H9 (cell line): ENCODE results near the gene ST7L. TPM values are rescaled to one million over a fixed set of nuclear protein-coding genes. Genes with fewer than 3 reads are reported as not detected.

ENCODE experiments used
- DNase-seq: peaks from one replicate; pipeline ENCODE4 v3.0.0-alpha.2; 2017
- H2AFZ ChIP-seq: one replicate; pipeline ENCODE4 v1.6.1; 2013; ENCODE audit warnings: mild to moderate bottlenecking, low read length, control low read depth, moderate library complexity
- H2AK5ac ChIP-seq: 2 replicates; pipeline ENCODE4 v1.6.1; 2013; ENCODE audit warnings: low read length, control low read depth, mixed read lengths; ENCODE audit not compliant: insufficient read length
- H2BK120ac ChIP-seq: one replicate; pipeline ENCODE4 v1.6.1; 2013; ENCODE audit warnings: low read depth, mild to moderate bottlenecking, low read length, control low read depth, inconsistent platforms; ENCODE audit not compliant: poor library complexity, severe bottlenecking
- H2BK12ac ChIP-seq: 2 replicates; pipeline ENCODE4 v1.6.1; 2013; ENCODE audit warnings: low read length, control low read depth, mixed read lengths, low read depth; ENCODE audit not compliant: insufficient read length
- H2BK15ac ChIP-seq: 2 replicates; pipeline ENCODE4 v1.6.1; 2013; ENCODE audit warnings: low read depth, low read length, control low read depth
- H2BK20ac ChIP-seq: one replicate; pipeline ENCODE4 v1.6.1; 2013; ENCODE audit warnings: low read depth, mild to moderate bottlenecking, low read length, control low read depth, inconsistent platforms; ENCODE audit not compliant: poor library complexity, severe bottlenecking
- H2BK5ac ChIP-seq: 2 replicates; pipeline ENCODE4 v1.6.1; 2013; ENCODE audit warnings: low read length, control low read depth, mixed read lengths; ENCODE audit not compliant: insufficient read length
- H3K14ac ChIP-seq: 2 replicates; pipeline ENCODE4 v1.6.1; 2013; ENCODE audit warnings: low read length, control low read depth; ENCODE audit not compliant: insufficient read depth
- H3K18ac ChIP-seq: 2 replicates; pipeline ENCODE4 v1.6.1; 2013; ENCODE audit warnings: low read depth, mild to moderate bottlenecking, mixed read lengths, low read length, control low read depth; ENCODE audit not compliant: insufficient read length
- H3K23ac ChIP-seq: 2 replicates; pipeline ENCODE4 v1.6.1; 2013; ENCODE audit warnings: low read length, control low read depth, mixed read lengths, low read depth; ENCODE audit not compliant: insufficient read length
- H3K23me2 ChIP-seq: 2 replicates; pipeline ENCODE4 v1.6.1; 2013; ENCODE audit warnings: low read depth, mild to moderate bottlenecking, mixed read lengths, low read length, control low read depth; ENCODE audit not compliant: insufficient read length, poor library complexity, severe bottlenecking
- H3K27ac ChIP-seq: 2 replicates; pipeline ENCODE4 v1.5.1; 2013; ENCODE audit warnings: low read length, control low read depth, mixed read lengths, low read depth; ENCODE audit not compliant: insufficient read length
- H3K27me3 ChIP-seq: 2 replicates; pipeline ENCODE4 v1.6.1; 2013; ENCODE audit warnings: low read length, control low read depth, inconsistent platforms; ENCODE audit not compliant: insufficient read depth
- H3K4ac ChIP-seq: 2 replicates; pipeline ENCODE4 v1.6.1; 2013; ENCODE audit warnings: low read depth, mild to moderate bottlenecking, control low read depth, inconsistent platforms, low read length, moderate library complexity
- H3K4me1 ChIP-seq: 2 replicates; pipeline ENCODE4 v1.6.1; 2013; ENCODE audit warnings: low read length, control low read depth, inconsistent platforms; ENCODE audit not compliant: insufficient read depth
- H3K4me2 ChIP-seq: 2 replicates; pipeline ENCODE4 v1.6.1; 2013; ENCODE audit warnings: low read length, control low read depth, mixed read lengths; ENCODE audit not compliant: insufficient read length, insufficient read depth
- H3K56ac ChIP-seq: 2 replicates; pipeline ENCODE4 v1.6.1; 2013; ENCODE audit warnings: low read depth, mild to moderate bottlenecking, mixed read lengths, low read length, control low read depth; ENCODE audit not compliant: insufficient read length
- H3K79me1 ChIP-seq: 2 replicates; pipeline ENCODE4 v1.6.1; 2013; ENCODE audit warnings: low read depth, mild to moderate bottlenecking, moderate library complexity, low read length, control low read depth, inconsistent platforms; ENCODE audit not compliant: insufficient read depth, poor library complexity, severe bottlenecking
- H3K79me2 ChIP-seq: 2 replicates; pipeline ENCODE4 v1.6.1; 2013; ENCODE audit warnings: low read length, control low read depth, inconsistent platforms; ENCODE audit not compliant: insufficient read depth
- H3K9ac ChIP-seq: 2 replicates; pipeline ENCODE4 v1.6.1; 2013; ENCODE audit warnings: low read length, control low read depth, mixed read lengths; ENCODE audit not compliant: insufficient read length; ENCODE audit errors: extremely low read depth
- H3K9me3 ChIP-seq: one replicate; pipeline ENCODE4 v1.6.1; 2013; ENCODE audit warnings: low read depth, low read length, inconsistent platforms; ENCODE audit not compliant: control insufficient read depth
- H3T11ph ChIP-seq: one replicate; pipeline ENCODE4 v1.6.1; 2013; ENCODE audit warnings: mild to moderate bottlenecking, low read length, control low read depth, inconsistent platforms
- H4K20me1 ChIP-seq: one replicate; pipeline ENCODE4 v1.6.1; 2013; ENCODE audit not compliant: control insufficient read depth, insufficient read length, insufficient read depth
- H4K5ac ChIP-seq: 2 replicates; pipeline ENCODE4 v1.6.1; 2013; ENCODE audit warnings: low read depth, mild to moderate bottlenecking, mixed read lengths, low read length, control low read depth; ENCODE audit not compliant: insufficient read length
- H4K8ac ChIP-seq: replicated peaks from 2 replicates; pipeline ENCODE4 v1.6.1; 2013; ENCODE audit warnings: low read length, control low read depth, mixed read lengths, low read depth; ENCODE audit not compliant: insufficient read length
- H4K91ac ChIP-seq: 2 replicates; pipeline ENCODE4 v1.6.1; 2013; ENCODE audit warnings: low read depth, mild to moderate bottlenecking, moderate library complexity, mixed read lengths, low read length, control low read depth; ENCODE audit not compliant: insufficient read length
- H3K27ac Mint-ChIP-seq, 3 experiments: 2 replicates in 2 of 3; 3 replicates in 1 of 3; pipeline ENCODE4 v1.8.0; 2020 to 2021; ENCODE audit warnings: mixed read lengths in 3 of 3, mild to moderate bottlenecking in 1 of 3, moderate library complexity in 1 of 3
- H3K27me3 Mint-ChIP-seq: 2 replicates; pipeline ENCODE4 v1.8.0; 2021; ENCODE audit warnings: low read depth, mild to moderate bottlenecking, moderate library complexity, mixed read lengths
- H3K36me3 Mint-ChIP-seq, 3 experiments: 2 replicates in 2 of 3; 3 replicates in 1 of 3; pipeline ENCODE4 v1.8.0; 2020 to 2021; ENCODE audit warnings: low read depth in 3 of 3, mixed read lengths in 3 of 3; ENCODE audit not compliant: insufficient read depth in 1 of 3
- H3K4me1 Mint-ChIP-seq, 2 experiments: 2 replicates each; pipeline ENCODE4 v1.8.0; 2020; ENCODE audit warnings: mixed read lengths in 2 of 2
- H3K4me3 Mint-ChIP-seq, 2 experiments: 2 replicates in 1 of 2; 3 replicates in 1 of 2; pipeline ENCODE4 v1.8.0; 2020 to 2021; ENCODE audit warnings: mild to moderate bottlenecking in 2 of 2, mixed read lengths in 2 of 2, moderate library complexity in 1 of 2
- H3K9me3 Mint-ChIP-seq, 2 experiments: 2 replicates in 1 of 2; 3 replicates in 1 of 2; pipeline ENCODE4 v1.8.0; 2020; ENCODE audit warnings: mild to moderate bottlenecking in 2 of 2, mixed read lengths in 2 of 2, moderate library complexity in 1 of 2
- WGBS: extraction: QIAGEN DNeasy Blood & Tissue Kit; methylation state at CpG from one replicate; pipeline ENCODE4 v1.1.7; 2013; ENCODE audit warnings: missing lambda C conversion rate, low lambda C conversion rate, mixed read lengths; ENCODE audit not compliant: insufficient read length; ENCODE audit errors: extremely low coverage; 5-methylcytosine and 5-hydroxymethylcytosine counted together
- total RNA-seq: library from RNA; stranded (reverse); gene quantifications from 2 replicates; pipeline ENCODE4 v1.2.1, GENCODE V29; 2021
- TF ChIP-seq, protein P1 (sequence below): fragments of 200-600 bp; sonication (generic); conservative IDR thresholded peaks from 3 replicates; pipeline ENCODE4 v1.8.0; 2021; ENCODE audit warnings: antibody characterized with exemption, mild to moderate bottlenecking

ST7L gene
- total RNA-seq, 1 experiment from 2014 or later = 16.0 TPM

DNA sequence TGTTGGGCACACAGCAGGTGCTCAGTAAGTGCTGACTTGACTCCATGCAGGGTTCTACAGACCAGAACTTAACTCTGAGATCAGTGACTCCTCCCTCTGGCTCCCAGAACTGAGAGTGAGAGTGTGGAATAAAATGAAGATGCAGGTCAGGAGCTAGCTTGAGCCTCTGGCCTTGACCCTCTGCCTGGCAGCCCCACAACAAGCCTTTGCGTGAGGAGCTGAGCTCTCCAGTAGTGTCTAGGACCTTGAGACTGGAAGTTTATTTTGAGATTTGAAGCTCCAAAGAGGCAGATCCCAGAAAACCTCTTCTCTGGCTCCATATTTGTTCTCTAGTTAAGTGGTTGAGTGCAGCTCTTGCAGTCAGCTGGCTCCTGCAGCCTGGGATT is 113.5 kb downstream of the ST7L start:
- H4K20me1 ChIP-seq = no peaks in the 10 kb centered on the region
- H3T11ph ChIP-seq = no peak overlapping the region
- no peak overlapping the region for H3K4ac ChIP-seq
- no peak overlapping the region for H2AFZ ChIP-seq
- H3K4me3 Mint-ChIP-seq = no peak overlapping the region
- H2BK12ac ChIP-seq = no peak overlapping the region
- H3K27ac Mint-ChIP-seq = no peak overlapping the region
- H3K27me3 ChIP-seq = peaks cover 48% of the 10 kb centered on the region
- H3K79me2 ChIP-seq = no peaks in the 10 kb centered on the region
- H3K4me1 Mint-ChIP-seq = peaks cover 27 to 54% of the 10 kb centered on the region in 2 experiments
- H3K27me3 Mint-ChIP-seq = peaks cover 93% of the 10 kb centered on the region
- no peak overlapping the region for H2BK120ac ChIP-seq
- 0 out of 2 replicates have a peak, but pooled peaks cover 3% of the 10 kb centered on the region for H3K4me1 ChIP-seq
- WGBS = no CpG with 5 or more reads among the region's 1 CpG
- no peak overlapping the region for H3K14ac ChIP-seq
- H3K4me2 ChIP-seq = no peak overlapping the region
- no peak overlapping the region for H2BK20ac ChIP-seq
- no peak overlapping the region for H2BK5ac ChIP-seq
- no peak overlapping the region for H2AK5ac ChIP-seq
- TF ChIP-seq, protein P1, sequence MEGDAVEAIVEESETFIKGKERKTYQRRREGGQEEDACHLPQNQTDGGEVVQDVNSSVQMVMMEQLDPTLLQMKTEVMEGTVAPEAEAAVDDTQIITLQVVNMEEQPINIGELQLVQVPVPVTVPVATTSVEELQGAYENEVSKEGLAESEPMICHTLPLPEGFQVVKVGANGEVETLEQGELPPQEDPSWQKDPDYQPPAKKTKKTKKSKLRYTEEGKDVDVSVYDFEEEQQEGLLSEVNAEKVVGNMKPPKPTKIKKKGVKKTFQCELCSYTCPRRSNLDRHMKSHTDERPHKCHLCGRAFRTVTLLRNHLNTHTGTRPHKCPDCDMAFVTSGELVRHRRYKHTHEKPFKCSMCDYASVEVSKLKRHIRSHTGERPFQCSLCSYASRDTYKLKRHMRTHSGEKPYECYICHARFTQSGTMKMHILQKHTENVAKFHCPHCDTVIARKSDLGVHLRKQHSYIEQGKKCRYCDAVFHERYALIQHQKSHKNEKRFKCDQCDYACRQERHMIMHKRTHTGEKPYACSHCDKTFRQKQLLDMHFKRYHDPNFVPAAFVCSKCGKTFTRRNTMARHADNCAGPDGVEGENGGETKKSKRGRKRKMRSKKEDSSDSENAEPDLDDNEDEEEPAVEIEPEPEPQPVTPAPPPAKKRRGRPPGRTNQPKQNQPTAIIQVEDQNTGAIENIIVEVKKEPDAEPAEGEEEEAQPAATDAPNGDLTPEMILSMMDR = no peak
- no peak overlapping the region for H3K27ac ChIP-seq
- H3K23ac ChIP-seq = no peak overlapping the region
- no peak overlapping the region for H3K56ac ChIP-seq
- H3K9me3 ChIP-seq = no peaks in the 10 kb centered on the region
- no peak overlapping the region for H2BK15ac ChIP-seq
- no peak overlapping the region for H4K91ac ChIP-seq
- no peaks in the 10 kb centered on the region for H3K36me3 Mint-ChIP-seq
- no peak overlapping the region for H3K9ac ChIP-seq
- no peak for DNase-seq
- peaks cover 33% of the 10 kb centered on the region for H3K23me2 ChIP-seq
- H4K8ac ChIP-seq = no peak overlapping the region
- H3K9me3 Mint-ChIP-seq = no peaks in the 10 kb centered on the region; a peak in 1 of 5 replicates
- H3K18ac ChIP-seq = no peak overlapping the region
- H3K79me1 ChIP-seq = no peaks in the 10 kb centered on the region
- no peak overlapping the region for H4K5ac ChIP-seq
